ENCODE measurements around the gene RGS5.

RGS5 gene

GRCh38 chr1:163171826-163172225 is 30.9 kb downstream of the RGS5 start:
- no peak overlapping the region for H3K4me3 ChIP-seq (replicated peaks; ENCODE audit: low read depth, low read length)
- no peak for DNase-seq (ENCODE audit: low read depth)
- no peak for TF ChIP-seq CTCF (IDR thresholded peaks at IDR 0.05; ENCODE audit: low read length, missing control alignments)

GRCh38 chr1:163170975-163171676 is 31.6 kb downstream of the RGS5 start:
- no peak overlapping the region for H3K4me3 ChIP-seq (replicated peaks; ENCODE audit: low read depth, low read length)
- DNase-seq (ENCODE audit: low read depth): peak; percentile 68
- TF ChIP-seq CTCF (IDR thresholded peaks at IDR 0.05; ENCODE audit: low read length, missing control alignments): peak; percentile 69

GRCh38 chr1:163170331-163170730 is 32.4 kb downstream of the RGS5 start:
- TF ChIP-seq CTCF (IDR thresholded peaks at IDR 0.05; ENCODE audit: low read length, missing control alignments): no peak
- DNase-seq (ENCODE audit: low read depth): peak; percentile 54
- H3K4me3 ChIP-seq (replicated peaks; ENCODE audit: low read depth, low read length): no peak overlapping the region

- DNase-seq (ENCODE audit: low read depth): no peak
- no peak overlapping the region for H3K4me3 ChIP-seq (replicated peaks; ENCODE audit: low read depth, low read length)
- TF ChIP-seq CTCF (IDR thresholded peaks at IDR 0.05; ENCODE audit: low read length, missing control alignments): no peak
Measured at GRCh38 chr1:163169553-163169952, 33.2 kb downstream of the RGS5 start.

GRCh38 chr1:163168053-163168452 is 34.7 kb downstream of the RGS5 start:
- no peak for TF ChIP-seq CTCF (IDR thresholded peaks at IDR 0.05; ENCODE audit: low read length, missing control alignments)
- no peak overlapping the region for H3K4me3 ChIP-seq (replicated peaks; ENCODE audit: low read depth, low read length)
- peak; percentile 95 for DNase-seq (ENCODE audit: low read depth)

GRCh38 chr1:163166886-163167555 is 35.7 kb downstream of the RGS5 start:
- TF ChIP-seq CTCF (IDR thresholded peaks at IDR 0.05; ENCODE audit: low read length, missing control alignments): no peak
- no peak for DNase-seq (ENCODE audit: low read depth)
- H3K4me3 ChIP-seq (replicated peaks; ENCODE audit: low read depth, low read length): no peak overlapping the region
